K562 (cell line): ENCODE data around the gene NPIPA2.
"Not testable (repeated sequence)": the region's sequence is repeated elsewhere in the genome, so short reads cannot be mapped to it uniquely, and the experiment has no call there.

Experiments
- MYC ChIP-seq, 2 experiments: fragments of 250-450 bp in 1 of 2; sonication (Bioruptor Pico) in 1 of 2; IDR thresholded peaks; 2 replicates each; pipeline versions ENCODE4 v1.5.1 to v1.6.1; 2012 to 2021; ENCODE audit warnings: low read depth in 2 of 2, borderline replicate concordance in 1 of 2, improper control_type of control experiment in 1 of 2, low read length in 1 of 2, mild to moderate bottlenecking in 1 of 2, moderate library complexity in 1 of 2
- ZNF449 ChIP-seq: fragments of 250-450 bp; sonication (Bioruptor Pico); IDR thresholded peaks from 2 replicates; pipeline ENCODE4 v1.8.0; 2022; ENCODE audit warnings: moderate library complexity, mild to moderate bottlenecking, inconsistent platforms
- TF ChIP-seq, protein P1 (sequence below): fragments of 250-450 bp; sonication (Bioruptor Pico); IDR thresholded peaks from 2 replicates; pipeline ENCODE4 v1.8.0; 2021; ENCODE audit warnings: moderate library complexity, mild to moderate bottlenecking, inconsistent platforms
- TF ChIP-seq, protein P2 (sequence below): fragments of 450-650 bp; formaldehyde crosslinking; IDR thresholded peaks from 2 replicates; pipeline ENCODE4 v1.4.0; 2022; ENCODE audit warnings: missing genetic modification characterization

DNA sequence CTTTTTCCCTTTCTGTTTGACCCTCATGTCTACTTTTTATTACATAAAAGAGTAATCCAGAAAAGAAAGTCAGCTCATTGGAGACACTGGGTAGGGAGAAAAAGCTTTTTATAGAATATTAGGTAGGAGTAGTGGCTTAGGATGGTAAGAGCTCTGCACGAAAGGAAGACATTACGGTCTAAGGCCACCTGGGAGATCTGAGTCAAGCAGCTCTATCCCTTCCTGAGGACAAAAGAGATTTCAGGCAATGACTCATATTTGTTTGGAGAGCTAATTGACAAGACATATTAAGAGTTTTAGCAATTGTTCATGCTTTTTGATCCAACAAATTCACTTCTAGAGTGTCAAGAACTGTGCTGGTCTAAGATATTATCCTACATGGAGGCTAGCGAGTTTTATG lies 71.6 kb downstream of the NPIPA2 start:
- TF ChIP-seq MYC (IDR thresholded peaks at IDR 0.05; ENCODE audit: low read depth, low read length); MYC (CRISPR knock-in tag; IDR thresholded peaks at IDR 0.05; ENCODE audit: borderline replicate concordance, low read depth); ZNF449: not testable (repeated sequence)
- TF ChIP-seq, protein P1, sequence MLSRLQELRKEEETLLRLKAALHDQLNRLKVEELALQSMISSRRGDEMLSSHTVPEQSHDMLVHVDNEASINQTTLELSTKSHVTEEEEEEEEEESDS (CRISPR knock-in tag), result not testable (repeated sequence)
- TF ChIP-seq, protein P2, sequence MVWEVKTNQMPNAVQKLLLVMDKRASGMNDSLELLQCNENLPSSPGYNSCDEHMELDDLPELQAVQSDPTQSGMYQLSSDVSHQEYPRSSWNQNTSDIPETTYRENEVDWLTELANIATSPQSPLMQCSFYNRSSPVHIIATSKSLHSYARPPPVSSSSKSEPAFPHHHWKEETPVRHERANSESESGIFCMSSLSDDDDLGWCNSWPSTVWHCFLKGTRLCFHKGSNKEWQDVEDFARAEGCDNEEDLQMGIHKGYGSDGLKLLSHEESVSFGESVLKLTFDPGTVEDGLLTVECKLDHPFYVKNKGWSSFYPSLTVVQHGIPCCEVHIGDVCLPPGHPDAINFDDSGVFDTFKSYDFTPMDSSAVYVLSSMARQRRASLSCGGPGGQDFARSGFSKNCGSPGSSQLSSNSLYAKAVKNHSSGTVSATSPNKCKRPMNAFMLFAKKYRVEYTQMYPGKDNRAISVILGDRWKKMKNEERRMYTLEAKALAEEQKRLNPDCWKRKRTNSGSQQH (CRISPR knock-in tag), result not testable (repeated sequence)
